SK-N-SH (cell line): ENCODE measurements around the gene UPF3A. TPM values are rescaled to one million over a fixed set of nuclear protein-coding genes. Genes with fewer than 3 reads are reported as not detected.
"Not testable (repeated sequence)": the region's sequence is repeated elsewhere in the genome, so short reads cannot be mapped to it uniquely, and the experiment has no call there.

Experiments
- CTCF ChIA-PET: fragments of 300-600, 350-600 bp; formaldehyde crosslinking; extraction: SDS; loops from one replicate; lab custom pipeline; 2021; lab: Yijun Ruan, JAX
- POLR2A ChIA-PET: fragments of 350-600 bp; sonication (Branson Sonifier 250); formaldehyde crosslinking; extraction: SDS; loops from one replicate; lab custom pipeline; 2020; ENCODE audit warnings: antibody characterized with exemption, inconsistent platforms; lab: Yijun Ruan, JAX
- DNase-seq: peaks from one replicate; pipeline ENCODE4 v3.0.0; 2012
- H2AFZ ChIP-seq: fragments of 200-600 bp; sonication (generic); 2 replicates; pipeline ENCODE4 v1.8.1; 2016; ENCODE audit warnings: antibody characterized with exemption, mild to moderate bottlenecking, low read depth
- H3F3A ChIP-seq: fragments of 200-600 bp; sonication (generic); replicated peaks from 2 replicates; pipeline ENCODE3; 2016; ENCODE audit warnings: antibody characterized with exemption, mild to moderate bottlenecking; ENCODE audit not compliant: insufficient read depth
- H3K27ac ChIP-seq, 2 experiments: fragments of 200-500 bp in 1 of 2; fragments of 200-600 bp in 1 of 2; sonication (Bioruptor generic) in 1 of 2; sonication (generic), shearing (Covaris generic) in 1 of 2; 2 replicates each; pipeline versions ENCODE4 v1.5.1 to v1.6.1; 2014 to 2016; ENCODE audit warnings: low read depth in 2 of 2, inconsistent platforms in 1 of 2, low read length in 1 of 2, mild to moderate bottlenecking in 1 of 2, mixed read lengths in 1 of 2
- H3K27me3 ChIP-seq: fragments of 200-600 bp; sonication (generic), shearing (Covaris generic); 2 replicates; pipeline ENCODE4 v1.6.1; 2016; ENCODE audit warnings: mixed run types; ENCODE audit not compliant: insufficient read depth
- H3K36me3 ChIP-seq, 2 experiments: fragments of 200-500 bp in 1 of 2; fragments of 200-600 bp in 1 of 2; sonication (Bioruptor generic) in 1 of 2; sonication (generic) in 1 of 2; replicated peaks in 1 of 2; 2 replicates each; pipeline versions ENCODE3 to v1.5.1; 2014 to 2016; ENCODE audit warnings: low read length in 1 of 2, mild to moderate bottlenecking in 1 of 2; ENCODE audit not compliant: insufficient read depth in 2 of 2, control insufficient read depth in 1 of 2
- H3K4me1 ChIP-seq, 2 experiments: fragments of 200-500 bp in 1 of 2; fragments of 200-600 bp in 1 of 2; sonication (Bioruptor generic) in 1 of 2; sonication (generic), shearing (Covaris generic) in 1 of 2; 2 replicates each; pipeline versions ENCODE4 v1.5.1 to v1.6.1; 2014 to 2016; ENCODE audit warnings: low read depth in 1 of 2, low read length in 1 of 2, mixed run types in 1 of 2; ENCODE audit not compliant: insufficient read depth in 2 of 2, control insufficient read depth in 1 of 2
- H3K4me2 ChIP-seq: fragments of 200-600 bp; sonication (generic), shearing (Covaris generic); 2 replicates; pipeline ENCODE4 v1.6.1; 2017; ENCODE audit warnings: mixed run types
- H3K4me3 ChIP-seq, 2 experiments: fragments of 200-500 bp in 1 of 2; fragments of 200-600 bp in 1 of 2; sonication (Bioruptor generic) in 1 of 2; sonication (generic), shearing (Covaris generic) in 1 of 2; 2 replicates each; pipeline versions ENCODE4 v1.5.1 to v1.8.1; 2014 to 2016; ENCODE audit warnings: low read depth in 2 of 2, inconsistent platforms in 1 of 2, low read length in 1 of 2, mild to moderate bottlenecking in 1 of 2, mixed read lengths in 1 of 2, moderate library complexity in 1 of 2
- H3K79me2 ChIP-seq: fragments of 200-600 bp; sonication (generic); 2 replicates; pipeline ENCODE4 v1.8.1; 2017; ENCODE audit warnings: mild to moderate bottlenecking; ENCODE audit not compliant: insufficient read depth
- H3K9ac ChIP-seq: fragments of 200-600 bp; sonication (generic); 2 replicates; pipeline ENCODE4 v1.6.1; 2017; ENCODE audit warnings: mixed run types
- H3K9me2 ChIP-seq: fragments of 200-600 bp; sonication (generic); 2 replicates; pipeline ENCODE4 v1.6.1; 2017; ENCODE audit warnings: mixed run types
- H3K9me3 ChIP-seq: fragments of 200-600 bp; sonication (generic); 2 replicates; pipeline ENCODE4 v1.6.1; 2017; ENCODE audit warnings: mixed run types, mild to moderate bottlenecking, moderate library complexity
- H4K20me1 ChIP-seq: fragments of 200-600 bp; sonication (generic); 2 replicates; pipeline ENCODE4 v1.6.1; 2017; ENCODE audit warnings: mild to moderate bottlenecking, mixed run types; ENCODE audit not compliant: insufficient read depth
- ELF1 ChIP-seq: IDR thresholded peaks from 2 replicates; pipeline ENCODE4 v1.4.0; 2012
- EP300 ChIP-seq, 2 experiments: IDR thresholded peaks; 2 replicates each; pipeline versions ENCODE4 v1.4.0 to v1.6.1; 2012; ENCODE audit warnings: borderline replicate concordance in 1 of 2, low read depth in 1 of 2, low read length in 1 of 2
- FOXM1 ChIP-seq: IDR thresholded peaks from 2 replicates; pipeline ENCODE4 v1.4.0; 2012; ENCODE audit warnings: low read depth, mild to moderate bottlenecking
- GATA2 ChIP-seq: sonication (generic); formaldehyde crosslinking; IDR thresholded peaks from 2 replicates; pipeline ENCODE4 v1.5.0; 2020; ENCODE audit warnings: mild to moderate bottlenecking, missing genetic modification reagents
- JUND ChIP-seq: IDR thresholded peaks from 2 replicates; pipeline ENCODE4 v1.4.0; 2012
- MAX ChIP-seq: IDR thresholded peaks from 2 replicates; pipeline ENCODE4 v1.4.0; 2012; ENCODE audit warnings: low read depth
- MEF2A ChIP-seq: IDR thresholded peaks from 2 replicates; pipeline ENCODE4 v1.4.0; 2012; ENCODE audit warnings: low read depth, borderline replicate concordance
- MXI1 ChIP-seq: IDR thresholded peaks from 2 replicates; pipeline ENCODE4 v1.6.1; 2012; ENCODE audit warnings: mild to moderate bottlenecking, low read depth, low read length, improper control_type of control experiment
- NFIC ChIP-seq: IDR thresholded peaks from 2 replicates; pipeline ENCODE4 v1.4.0; 2012; ENCODE audit warnings: borderline replicate concordance
- PBX3 ChIP-seq: IDR thresholded peaks from 2 replicates; pipeline ENCODE4; 2012
- POLR2AphosphoS5 ChIP-seq: IDR thresholded peaks from 2 replicates; pipeline ENCODE4 v1.6.1; 2012; ENCODE audit warnings: low read depth, low read length
- RAD21 ChIP-seq: IDR thresholded peaks from 2 replicates; pipeline ENCODE4 v1.6.1; 2012; ENCODE audit warnings: mild to moderate bottlenecking, low read length
- RCOR1 ChIP-seq: fragments of 150-350 bp; IDR thresholded peaks from 2 replicates; pipeline ENCODE4 v1.6.1; 2017; ENCODE audit warnings: antibody characterized with exemption, low read length
- REST ChIP-seq: IDR thresholded peaks from 2 replicates; pipeline ENCODE4 v1.6.1; 2012; ENCODE audit warnings: mild to moderate bottlenecking, low read depth, low read length, moderate library complexity
- RFX5 ChIP-seq: IDR thresholded peaks from 2 replicates; pipeline ENCODE4 v1.6.1; 2012; ENCODE audit warnings: mild to moderate bottlenecking, improper control_type of control experiment, low read length
- SIN3A ChIP-seq: IDR thresholded peaks from 2 replicates; pipeline ENCODE4 v1.6.1; 2012; ENCODE audit warnings: low read depth, mild to moderate bottlenecking, low read length, moderate library complexity, borderline replicate concordance
- TAF1 ChIP-seq: IDR thresholded peaks from 2 replicates; pipeline ENCODE4 v1.6.1; 2012; ENCODE audit warnings: low read depth, mild to moderate bottlenecking, low read length, moderate library complexity, borderline replicate concordance
- TCF12 ChIP-seq: IDR thresholded peaks from 2 replicates; pipeline ENCODE4 v1.4.0; 2012
- USF1 ChIP-seq: IDR thresholded peaks from 2 replicates; pipeline ENCODE4 v1.4.0; 2012; ENCODE audit warnings: low read depth, borderline replicate concordance
- ZBTB33 ChIP-seq: IDR thresholded peaks from 2 replicates; pipeline ENCODE4 v1.4.0; 2012; ENCODE audit warnings: low read depth, borderline replicate concordance
- WGBS: methylation state at CpG from one replicate; pipeline ENCODE4 v1.1.6; 2017; ENCODE audit warnings: low lambda C conversion rate; 5-methylcytosine and 5-hydroxymethylcytosine counted together
- polyA plus RNA-seq, 3 experiments: library from polyadenylated mRNA; depleted of rRNA; stranded (reverse); fragments of >200 nt; gene quantifications; 2 replicates each; pipeline ENCODE4 v1.2.3, GENCODE V29; 2012

The UPF3A gene
- polyA plus RNA-seq, 1 of the 3 experiments (the other 2 are of a cell fraction): 63.2 TPM

GRCh38 chr13:114336457-114336856, 55.1 kb downstream of the UPF3A start:
- H3K36me3 ChIP-seq, H3K4me3 ChIP-seq, H3K27me3 ChIP-seq, H3K79me2 ChIP-seq, H2AFZ ChIP-seq, H3K9ac ChIP-seq, H3F3A ChIP-seq, H4K20me1 ChIP-seq, H3K9me2 ChIP-seq, POLR2A ChIA-PET, H3K27ac ChIP-seq, H3K4me1 ChIP-seq, DNase-seq, H3K9me3 ChIP-seq, H3K4me2 ChIP-seq: not testable (repeated sequence)
- 67% methylated on average over 1 of the region's 1 CpG for WGBS
- CTCF ChIA-PET: interaction anchor here (1.4 to 3.5 kb wide), 2 partner anchors 10 to 41 kb away, joined by 4 to 27 read pairs; no protein-coding TSS in a partner anchor

- Histone ChIP-seq H3K4me2 (no peak overlapping the region), H3K36me3 (no peaks in the 10 kb centered on the region), H3K9me2 (no peaks in the 10 kb centered on the region), H3K4me3 (no peak overlapping the region), H3K27ac (no peak overlapping the region), H3K79me2 (no peaks in the 10 kb centered on the region), H3K9me3 (no peaks in the 10 kb centered on the region), H3K4me1 (peaks cover 0 to 9% of the 10 kb centered on the region in 2 experiments; a peak in 2 of 4 replicates), H3K9ac (no peak overlapping the region), H4K20me1 (no peaks in the 10 kb centered on the region), H3K27me3 (no peaks in the 10 kb centered on the region), H2AFZ (no peak overlapping the region), H3F3A (peaks cover 7% of the 10 kb centered on the region)
- DNase-seq: no peak
- WGBS: no CpG with 5 or more reads among the region's 5 CpGs
- ChIA-PET POLR2A (no interaction called here), CTCF (interaction anchor here (0.9 to 3.5 kb wide), 7 partner anchors 13 to 53 kb away, joined by 3 to 27 read pairs (median 3); no protein-coding TSS in a partner anchor)
- TF ChIP-seq FOXM1: no peak
- TF ChIP-seq RFX5: no peak
- no peak for TF ChIP-seq MAX
- no peak for TF ChIP-seq POLR2AphosphoS5
- no peak for TF ChIP-seq SIN3A
- TF ChIP-seq RCOR1: no peak
- TF ChIP-seq GATA2 (CRISPR knock-in tag): no peak
- no peak for TF ChIP-seq REST
- TF ChIP-seq RAD21: no peak
- TF ChIP-seq PBX3: no peak
- TF ChIP-seq TCF12: no peak
- no peak for TF ChIP-seq USF1
- TF ChIP-seq JUND: no peak
- TF ChIP-seq ELF1: no peak
- TF ChIP-seq MEF2A: no peak
- no peak for TF ChIP-seq ZBTB33
- TF ChIP-seq NFIC: no peak
- no peak for TF ChIP-seq TAF1
- TF ChIP-seq MXI1: no peak
- TF ChIP-seq EP300 (IDR thresholded peaks at IDR 0.05; ENCODE audit: borderline replicate concordance in 1 of 2, low read depth in 1 of 2, low read length in 1 of 2): no peak
Observed at GRCh38 chr13:114338959-114339358, 57.6 kb downstream of the UPF3A start.
